Activated naive CD8-positive, alpha-beta T cell (primary cell): Measurements from ENCODE around the gene CDH23.

ENCODE experiments used
- H3K27ac Mint-ChIP-seq: one replicate; pipeline ENCODE4 v1.8.0; 2021; ENCODE audit warnings: mixed read lengths
- H3K27me3 Mint-ChIP-seq: one replicate; pipeline ENCODE4 v1.8.0; 2021; ENCODE audit warnings: mixed read lengths
- H3K36me3 Mint-ChIP-seq: one replicate; pipeline ENCODE4 v1.8.0; 2021; ENCODE audit warnings: mixed read lengths
- H3K4me1 Mint-ChIP-seq: one replicate; pipeline ENCODE4 v1.8.0; 2021; ENCODE audit warnings: low read depth, mixed read lengths
- H3K4me3 Mint-ChIP-seq: one replicate; pipeline ENCODE4 v1.8.0; 2021; ENCODE audit warnings: mild to moderate bottlenecking, mixed read lengths
- H3K9me3 Mint-ChIP-seq: one replicate; pipeline ENCODE4 v1.8.0; 2021; ENCODE audit warnings: low read depth, mixed read lengths

Gene CDH23

DNA sequence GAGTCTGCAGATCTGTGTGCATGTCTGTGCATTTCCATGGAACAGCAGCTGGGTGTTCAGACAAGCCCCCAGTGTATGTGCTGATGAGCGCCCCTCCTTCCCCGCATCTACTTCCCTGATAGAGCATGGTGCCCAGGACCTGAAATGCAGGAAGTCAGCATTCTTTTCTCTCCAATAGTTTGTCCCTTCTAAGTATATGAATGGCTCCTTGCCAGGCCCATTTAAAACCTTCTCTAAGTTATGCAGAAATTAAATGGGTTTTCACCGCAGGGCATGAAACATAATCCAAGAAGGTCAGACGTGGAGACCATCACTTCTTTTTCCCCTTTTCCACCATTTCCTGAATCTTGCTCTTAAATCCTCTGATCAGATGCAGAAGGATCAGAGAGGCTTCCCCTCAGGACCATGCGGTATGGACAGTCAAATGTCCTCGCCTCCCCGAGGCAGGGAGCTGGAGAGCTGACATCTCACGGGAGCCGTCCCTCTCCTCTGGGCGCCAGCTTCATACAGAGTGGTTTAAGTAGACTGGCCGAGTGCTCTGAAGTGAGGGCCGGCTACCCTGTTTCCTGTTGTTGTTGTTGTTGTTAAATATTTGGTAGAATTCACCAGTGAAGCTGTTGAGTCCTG is 167.6 kb downstream of the CDH23 start:
- Mint-ChIP-seq H3K9me3 (no peaks in the 10 kb centered on the region), H3K27me3 (no peaks in the 10 kb centered on the region), H3K36me3 (no peaks in the 10 kb centered on the region), H3K4me1 (no peaks in the 10 kb centered on the region), H3K27ac (no peak overlapping the region), H3K4me3 (no peak overlapping the region)

- no peaks in the 10 kb centered on the region for H3K36me3 Mint-ChIP-seq
- no peaks in the 10 kb centered on the region for H3K27me3 Mint-ChIP-seq
- H3K27ac Mint-ChIP-seq, result no peak overlapping the region
- H3K4me3 Mint-ChIP-seq, result no peak overlapping the region
- no peaks in the 10 kb centered on the region for H3K9me3 Mint-ChIP-seq
- H3K4me1 Mint-ChIP-seq, result no peaks in the 10 kb centered on the region
Observed at GRCh38 chr10:71565284-71566000, 168.7 kb downstream of the CDH23 start.

DNA sequence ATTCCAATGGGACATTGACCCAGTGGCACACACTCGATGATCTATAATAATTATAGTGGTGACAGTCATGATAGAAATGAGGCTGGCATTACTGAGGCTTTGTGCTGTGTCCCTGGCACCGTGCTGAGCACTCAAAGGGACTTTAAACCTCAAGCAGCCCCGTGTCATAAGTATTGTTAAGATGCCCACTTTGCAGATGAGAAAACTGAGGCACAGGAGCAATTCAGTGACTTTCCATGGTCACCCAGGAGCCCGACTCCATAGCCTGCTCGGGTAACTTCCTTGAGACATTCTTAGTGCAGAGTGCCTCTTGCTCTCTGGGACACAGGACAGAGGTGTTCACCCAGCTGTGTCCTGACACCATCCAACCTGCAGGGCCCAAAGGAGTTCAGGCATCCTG is 170.3 kb downstream of the CDH23 start:
- Mint-ChIP-seq H3K36me3 (no peaks in the 10 kb centered on the region), H3K4me3 (no peak overlapping the region), H3K27ac (no peak overlapping the region), H3K4me1 (no peaks in the 10 kb centered on the region), H3K27me3 (no peaks in the 10 kb centered on the region), H3K9me3 (no peaks in the 10 kb centered on the region)

DNA sequence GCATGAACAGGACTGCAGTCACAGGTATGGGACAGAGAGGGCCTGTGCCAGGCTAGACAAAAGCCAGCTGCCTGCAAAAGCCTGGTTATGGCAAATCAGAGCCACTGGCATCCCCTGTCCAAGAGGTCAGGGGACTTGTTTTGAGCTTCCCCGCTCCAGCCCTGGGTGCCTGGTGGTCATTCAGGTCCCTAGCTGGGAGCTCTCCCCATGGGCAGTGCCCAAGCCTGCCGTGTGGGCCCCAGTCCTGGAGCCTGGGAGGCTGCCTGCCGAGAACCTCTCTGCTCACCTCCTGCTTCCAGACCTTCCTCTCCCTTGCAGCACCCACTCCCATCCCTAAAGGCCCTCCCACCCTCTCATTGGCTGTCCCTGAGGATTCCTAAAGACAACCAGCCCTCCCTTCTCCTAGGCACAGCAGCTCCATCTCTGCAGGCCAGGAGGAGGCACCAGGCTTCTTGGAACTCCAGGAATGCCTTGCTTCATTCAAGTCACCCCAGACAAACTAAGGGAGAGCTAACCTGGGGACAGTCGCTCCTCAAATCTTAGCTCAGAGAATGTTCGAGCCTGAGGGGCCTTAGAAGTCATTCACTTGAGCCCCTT is 172.3 kb downstream of the CDH23 start:
- no peak overlapping the region for H3K27ac Mint-ChIP-seq
- H3K9me3 Mint-ChIP-seq, result no peaks in the 10 kb centered on the region
- no peaks in the 10 kb centered on the region for H3K36me3 Mint-ChIP-seq
- H3K4me1 Mint-ChIP-seq, result no peaks in the 10 kb centered on the region
- no peaks in the 10 kb centered on the region for H3K27me3 Mint-ChIP-seq
- no peak overlapping the region for H3K4me3 Mint-ChIP-seq

- H3K9me3 Mint-ChIP-seq, result no peaks in the 10 kb centered on the region
- H3K4me3 Mint-ChIP-seq, result no peak overlapping the region
- H3K27ac Mint-ChIP-seq, result no peak overlapping the region
- no peaks in the 10 kb centered on the region for H3K36me3 Mint-ChIP-seq
- H3K27me3 Mint-ChIP-seq, result no peaks in the 10 kb centered on the region
- no peaks in the 10 kb centered on the region for H3K4me1 Mint-ChIP-seq
Observed at GRCh38 chr10:71569775-71570588, 173.3 kb downstream of the CDH23 start.

DNA sequence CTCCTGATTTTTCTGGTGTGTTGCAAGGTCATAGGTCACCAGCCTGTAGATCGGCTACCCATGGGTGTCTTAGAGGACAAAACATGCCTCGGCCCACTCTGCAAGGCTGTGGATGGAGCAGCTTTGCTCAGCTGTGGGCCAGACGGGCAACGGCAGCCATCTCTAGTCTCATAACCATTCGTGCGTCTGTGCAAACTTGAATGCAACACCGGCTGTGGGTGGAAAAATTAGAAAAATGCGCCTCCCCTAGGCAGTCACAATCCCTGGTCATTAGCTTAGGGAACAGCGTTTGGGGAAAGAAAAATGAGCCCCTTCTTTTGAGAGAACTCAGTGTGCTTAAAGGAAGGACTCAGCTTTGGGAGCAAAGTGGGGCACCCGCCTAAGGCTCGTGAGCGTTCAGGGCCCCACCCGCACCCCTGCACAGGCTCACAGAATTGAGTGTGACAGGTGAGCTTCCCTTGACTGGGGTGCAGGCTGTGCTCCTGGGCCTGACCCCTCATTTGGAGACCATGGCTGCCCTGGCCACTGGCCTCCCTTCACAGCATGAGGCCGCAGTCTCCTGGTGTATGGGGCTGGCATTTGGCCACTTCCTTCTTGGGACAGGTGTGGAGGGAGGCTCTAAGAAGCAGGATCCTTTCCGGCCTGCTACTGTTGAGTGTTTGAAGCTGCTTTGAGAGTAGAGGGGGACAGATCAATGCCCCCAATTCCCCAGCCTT is 174.9 kb downstream of the CDH23 start:
- no peak overlapping the region for H3K4me3 Mint-ChIP-seq
- H3K9me3 Mint-ChIP-seq, result no peaks in the 10 kb centered on the region
- H3K27ac Mint-ChIP-seq, result no peak overlapping the region

DNA sequence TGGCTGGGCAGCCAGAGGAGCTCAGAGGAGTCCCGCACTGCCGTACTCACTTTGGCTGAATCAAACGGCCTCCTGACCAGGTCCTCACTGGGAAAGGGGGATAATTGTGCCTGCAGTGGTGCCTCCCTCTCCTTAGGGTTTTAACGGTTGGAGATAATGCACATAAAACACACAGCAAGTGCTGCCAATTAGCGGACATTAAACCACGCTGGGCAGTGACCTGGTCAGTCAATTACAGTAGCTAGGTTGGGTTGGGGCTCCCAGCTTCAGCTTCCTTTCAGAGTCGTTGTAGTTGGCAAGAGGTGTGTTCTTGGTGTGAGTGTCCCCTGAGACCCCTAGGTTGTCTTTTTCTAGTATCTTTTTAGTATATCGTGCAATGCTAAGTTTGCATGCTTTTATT is 176.2 kb downstream of the CDH23 start:
- H3K9me3 Mint-ChIP-seq, result no peaks in the 10 kb centered on the region
- H3K4me1 Mint-ChIP-seq, result no peaks in the 10 kb centered on the region
- no peaks in the 10 kb centered on the region for H3K36me3 Mint-ChIP-seq
- no peak overlapping the region for H3K27ac Mint-ChIP-seq
- no peaks in the 10 kb centered on the region for H3K27me3 Mint-ChIP-seq
- no peak overlapping the region for H3K4me3 Mint-ChIP-seq

More for the DNA sequence above, 174.9 kb downstream of the CDH23 start:
- H3K27me3 Mint-ChIP-seq, result no peaks in the 10 kb centered on the region
- H3K4me1 Mint-ChIP-seq, result no peaks in the 10 kb centered on the region
- H3K36me3 Mint-ChIP-seq, result no peaks in the 10 kb centered on the region

DNA sequence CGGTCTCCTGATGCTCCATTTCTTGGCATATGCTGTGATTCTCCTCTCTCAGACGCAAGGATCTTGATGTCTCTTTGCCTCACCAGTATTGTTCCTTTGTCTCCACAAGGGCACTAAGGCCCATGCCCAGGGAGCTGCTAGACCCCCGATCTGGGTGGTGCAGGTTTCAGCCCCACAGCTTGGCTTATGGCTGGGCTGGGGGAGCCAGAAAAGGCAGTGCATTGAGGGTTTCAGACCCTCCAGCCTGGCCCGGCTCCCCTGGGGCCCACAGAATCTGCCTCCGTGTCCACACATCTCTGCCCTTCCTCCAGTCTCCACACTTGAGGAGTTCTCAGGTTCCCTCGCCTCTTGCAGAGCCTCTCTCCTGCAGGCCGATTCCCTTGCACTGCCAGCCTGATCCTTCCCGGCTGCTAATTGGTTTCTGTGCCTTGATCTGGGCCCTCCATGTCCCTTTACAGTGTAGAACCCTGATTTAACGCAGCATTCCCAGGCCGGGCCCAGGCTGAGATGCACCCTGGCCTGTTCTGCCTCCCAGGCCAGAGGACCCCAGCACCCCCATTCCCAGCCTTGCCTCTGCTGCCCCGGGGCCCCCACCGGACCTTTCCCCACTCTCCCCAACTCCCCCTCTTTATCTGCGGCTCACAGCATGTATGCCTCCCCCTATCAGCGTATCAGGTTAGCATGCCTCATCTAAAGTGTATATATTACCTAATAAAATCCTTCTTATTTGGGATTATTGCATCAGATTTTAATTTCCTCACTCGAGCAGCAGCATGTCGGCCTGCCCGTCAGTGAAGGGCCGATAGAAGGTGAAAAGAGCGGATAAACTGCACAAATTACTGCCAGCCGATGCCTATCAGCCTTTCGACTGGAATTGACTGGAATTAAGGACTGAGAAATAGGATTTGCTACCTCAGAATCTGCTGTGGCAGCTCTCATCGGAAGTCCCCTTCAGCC is 177.1 kb downstream of the CDH23 start:
- no peaks in the 10 kb centered on the region for H3K36me3 Mint-ChIP-seq
- no peaks in the 10 kb centered on the region for H3K27me3 Mint-ChIP-seq
- H3K27ac Mint-ChIP-seq, result no peak overlapping the region
- no peak overlapping the region for H3K4me3 Mint-ChIP-seq
- no peaks in the 10 kb centered on the region for H3K4me1 Mint-ChIP-seq
- H3K9me3 Mint-ChIP-seq, result no peaks in the 10 kb centered on the region

DNA sequence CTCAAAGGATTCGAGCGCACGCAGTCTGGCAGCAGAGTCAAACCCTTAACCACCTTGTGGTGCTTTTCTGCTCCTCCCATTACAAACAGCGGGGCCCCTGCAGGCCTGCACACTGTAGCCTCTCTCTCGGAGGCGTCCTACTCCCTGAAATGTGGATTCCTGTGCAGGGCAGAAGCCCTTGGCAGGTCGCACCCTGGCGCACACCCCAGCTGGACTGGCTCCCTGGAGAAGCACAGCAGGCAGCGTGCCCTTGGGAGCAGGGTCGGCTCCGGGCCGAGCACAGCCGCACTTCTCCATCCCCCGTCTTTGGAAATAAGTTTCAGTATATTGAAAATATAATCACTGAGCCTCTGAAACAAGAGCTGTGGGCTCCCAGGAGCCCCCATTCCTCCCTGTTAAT is 178.7 kb downstream of the CDH23 start:
- Mint-ChIP-seq H3K4me1 (no peaks in the 10 kb centered on the region), H3K36me3 (no peaks in the 10 kb centered on the region), H3K27me3 (no peaks in the 10 kb centered on the region), H3K9me3 (no peaks in the 10 kb centered on the region), H3K4me3 (no peak overlapping the region), H3K27ac (no peak overlapping the region)

GRCh38 chr10:71575934-71576801 is 179.4 kb downstream of the CDH23 start:
- Mint-ChIP-seq H3K27ac (no peak overlapping the region), H3K36me3 (no peaks in the 10 kb centered on the region), H3K9me3 (no peaks in the 10 kb centered on the region), H3K4me3 (no peak overlapping the region), H3K4me1 (no peaks in the 10 kb centered on the region), H3K27me3 (no peaks in the 10 kb centered on the region)

DNA sequence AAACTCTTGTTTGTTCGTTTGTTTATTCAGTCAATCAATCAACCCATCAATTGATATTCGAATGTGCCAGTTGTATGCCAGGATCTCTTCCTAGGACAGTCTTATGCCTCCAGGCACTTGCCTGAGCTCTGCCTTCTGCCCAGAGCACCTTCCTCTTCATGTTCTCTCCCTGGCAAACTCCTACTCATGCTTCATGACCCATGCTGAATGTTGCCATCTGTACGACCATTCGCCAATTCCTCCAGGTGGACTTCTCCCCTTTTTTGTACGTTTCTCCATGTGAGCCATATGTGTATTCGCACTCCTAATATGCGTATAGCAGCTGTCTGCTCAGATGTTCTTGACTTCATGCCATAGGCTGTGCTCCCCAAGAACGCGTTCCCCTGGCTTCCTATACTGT is 180.1 kb downstream of the CDH23 start:
- no peaks in the 10 kb centered on the region for H3K36me3 Mint-ChIP-seq
- H3K9me3 Mint-ChIP-seq, result no peaks in the 10 kb centered on the region
- H3K27ac Mint-ChIP-seq, result no peak overlapping the region
- no peaks in the 10 kb centered on the region for H3K4me1 Mint-ChIP-seq
- no peak overlapping the region for H3K4me3 Mint-ChIP-seq
- no peaks in the 10 kb centered on the region for H3K27me3 Mint-ChIP-seq

- Mint-ChIP-seq H3K27ac (no peak overlapping the region), H3K27me3 (no peaks in the 10 kb centered on the region), H3K4me3 (no peak overlapping the region), H3K4me1 (no peaks in the 10 kb centered on the region), H3K9me3 (no peaks in the 10 kb centered on the region), H3K36me3 (no peaks in the 10 kb centered on the region)
Observed at GRCh38 chr10:71577345-71577744, 180.6 kb downstream of the CDH23 start.

- Mint-ChIP-seq H3K27me3 (no peaks in the 10 kb centered on the region), H3K27ac (no peak overlapping the region), H3K4me3 (no peak overlapping the region), H3K36me3 (no peaks in the 10 kb centered on the region), H3K9me3 (no peaks in the 10 kb centered on the region), H3K4me1 (no peaks in the 10 kb centered on the region)
Observed at GRCh38 chr10:71578069-71578468, 181.3 kb downstream of the CDH23 start.
